Psoas muscle (tissue), 8 donors: ENCODE results near the gene CYBC1. TPM values are rescaled to one million over a fixed set of nuclear protein-coding genes. Genes with fewer than 3 reads are reported as not detected.

Source experiments
- ATAC-seq, 4 donors: fragments of 200-7000 bp; cut with Tn5 transposase; one replicate each; pipeline ENCODE4 v1.9.1; 2020; ENCODE audit warnings: moderate library complexity in 3 of 4, mild to moderate bottlenecking in 2 of 4
- DNase-seq, 2 donors: peaks; one replicate each; pipeline ENCODE4 v3.0.0-alpha.2; 2020
- H3K27ac ChIP-seq: fragments of 200-600 bp; one replicate; pipeline ENCODE4 v1.8.0; 2022
- H3K27me3 ChIP-seq, 3 donors: fragments of 200-600 bp in 1 of 3; one replicate each; pipeline versions ENCODE4 v1.6.1 to v1.8.0; 2013 to 2022; ENCODE audit warnings: low read length in 2 of 3, mild to moderate bottlenecking in 2 of 3, moderate library complexity in 1 of 3; ENCODE audit not compliant: insufficient read depth in 3 of 3
- H3K36me3 ChIP-seq, 2 donors: fragments of 200-600 bp in 1 of 2; one replicate each; pipeline versions ENCODE4 v1.6.1 to v1.8.0; 2013 to 2022; ENCODE audit warnings: low read depth in 1 of 2, mild to moderate bottlenecking in 1 of 2, moderate library complexity in 1 of 2; ENCODE audit not compliant: insufficient read depth in 1 of 2
- H3K4me1 ChIP-seq: fragments of 200-600 bp; one replicate; pipeline ENCODE4 v1.8.0; 2022
- H3K4me3 ChIP-seq: fragments of 200-600 bp; one replicate; pipeline ENCODE4 v1.8.0; 2022; ENCODE audit warnings: mild to moderate bottlenecking
- H3K9me3 ChIP-seq: fragments of 200-600 bp; one replicate; pipeline ENCODE4 v1.8.0; 2022
- WGBS, 3 donors: extraction: QIAGEN DNeasy Blood & Tissue Kit; methylation state at CpG; one replicate each; pipeline versions ENCODE4 v1.1.6 to v1.1.7; 2013; 5-methylcytosine and 5-hydroxymethylcytosine counted together
- intact Hi-C, 2 donors: fragments of 100-400 bp; cut with DNase I; formaldehyde crosslinking; loops; one replicate each; pipeline versions ENCODE4 v1.11.0 to v1.14.2; 2022
- polyA plus RNA-seq, 3 donors: library from polyadenylated mRNA; stranded (reverse); fragments of 200-250 nt; gene quantifications; one replicate each; pipeline ENCODE4 v1.2.3, GENCODE V29; 2013
- total RNA-seq, 4 donors: library from RNA; stranded (reverse); fragmentation: NEBNext Ultra II Directional in 2 of 4; extraction: Animal tissue kit (Norgen Biotek cat#: 25700) in 2 of 4; gene quantifications; one replicate each; pipeline versions ENCODE4 v1.2.1 to v1.2.4, GENCODE V29; 2021 to 2023
- TF ChIP-seq, protein P1 (sequence below): fragments of 200-600 bp; IDR thresholded peaks from one replicate; pipeline ENCODE4 v1.8.0; 2022; ENCODE audit warnings: antibody characterized with exemption
- donor health status: healthy with polysubstance abuse.
- donor health status: DM: no; HTN: no; CAD: no; lungs with moderate emphysema.
- donor health status: Bipolar disorder and iron deficiency.
- donor health status: healthy.
- donor health status: DM: yes; HTN: yes; CAD: no.
- donor health status: DM: no; HTN: no; CAD: no.
- donor health status: DM: no; HTN: no; CAD: no.
- donor health status: DM: yes; HTN: yes; CAD: no.

The CYBC1 gene
- total and polyA plus RNA-seq, 7 donors: 14.4 to 31.6 (median 19.1) TPM

DNA sequence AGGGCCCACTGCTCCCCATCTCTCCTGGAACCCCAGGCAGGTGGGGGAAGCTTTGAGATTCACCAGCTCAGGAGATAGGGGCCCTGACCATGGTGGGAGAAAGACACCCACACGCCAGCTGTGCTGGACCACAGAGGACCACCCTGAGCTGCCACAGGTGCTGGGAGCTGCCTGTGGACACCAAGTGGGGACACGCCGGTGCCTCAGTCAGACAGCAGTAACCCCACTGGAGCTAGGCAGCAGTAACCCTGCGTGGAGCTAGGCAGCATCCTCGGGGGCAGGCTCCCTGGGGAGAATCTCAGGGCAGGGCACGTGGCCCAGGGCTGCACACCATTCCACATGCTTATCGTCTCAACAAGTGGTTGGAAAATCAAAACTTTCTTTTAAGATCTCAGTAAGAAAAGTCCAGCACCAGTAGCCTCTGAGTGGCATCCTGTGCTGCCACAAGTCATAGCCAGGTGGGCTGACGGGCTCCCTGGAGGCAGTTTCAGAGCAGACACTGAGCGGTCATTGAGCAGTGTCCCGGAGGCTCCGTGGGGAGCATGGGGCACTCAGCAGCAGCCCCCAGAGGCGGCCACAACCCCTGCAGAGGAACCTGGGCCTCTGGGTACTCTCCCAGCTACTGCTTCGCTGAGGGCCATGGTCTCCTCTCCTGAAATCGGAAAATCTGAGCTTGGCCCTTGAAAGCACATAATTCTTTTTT is 40.4 kb downstream of the CYBC1 start:
- intact Hi-C loops: no loop called here
- no peak overlapping the region for H3K27ac ChIP-seq
- H3K9me3 ChIP-seq: no peaks in the 10 kb centered on the region
- no peaks in the 10 kb centered on the region for H3K27me3 ChIP-seq
- H3K36me3 ChIP-seq: peaks cover 0 to 34% of the 10 kb centered on the region in 2 donors
- TF ChIP-seq, protein P1, sequence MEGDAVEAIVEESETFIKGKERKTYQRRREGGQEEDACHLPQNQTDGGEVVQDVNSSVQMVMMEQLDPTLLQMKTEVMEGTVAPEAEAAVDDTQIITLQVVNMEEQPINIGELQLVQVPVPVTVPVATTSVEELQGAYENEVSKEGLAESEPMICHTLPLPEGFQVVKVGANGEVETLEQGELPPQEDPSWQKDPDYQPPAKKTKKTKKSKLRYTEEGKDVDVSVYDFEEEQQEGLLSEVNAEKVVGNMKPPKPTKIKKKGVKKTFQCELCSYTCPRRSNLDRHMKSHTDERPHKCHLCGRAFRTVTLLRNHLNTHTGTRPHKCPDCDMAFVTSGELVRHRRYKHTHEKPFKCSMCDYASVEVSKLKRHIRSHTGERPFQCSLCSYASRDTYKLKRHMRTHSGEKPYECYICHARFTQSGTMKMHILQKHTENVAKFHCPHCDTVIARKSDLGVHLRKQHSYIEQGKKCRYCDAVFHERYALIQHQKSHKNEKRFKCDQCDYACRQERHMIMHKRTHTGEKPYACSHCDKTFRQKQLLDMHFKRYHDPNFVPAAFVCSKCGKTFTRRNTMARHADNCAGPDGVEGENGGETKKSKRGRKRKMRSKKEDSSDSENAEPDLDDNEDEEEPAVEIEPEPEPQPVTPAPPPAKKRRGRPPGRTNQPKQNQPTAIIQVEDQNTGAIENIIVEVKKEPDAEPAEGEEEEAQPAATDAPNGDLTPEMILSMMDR: no peak
- peaks cover 10% of the 10 kb centered on the region for H3K4me1 ChIP-seq
- 84 to 88% (median 85%) methylated on average over 14 of the region's 14 CpGs for WGBS, 3 donors
- DNase-seq (no peak), ATAC-seq (no peak)
- no peak overlapping the region for H3K4me3 ChIP-seq

DNA sequence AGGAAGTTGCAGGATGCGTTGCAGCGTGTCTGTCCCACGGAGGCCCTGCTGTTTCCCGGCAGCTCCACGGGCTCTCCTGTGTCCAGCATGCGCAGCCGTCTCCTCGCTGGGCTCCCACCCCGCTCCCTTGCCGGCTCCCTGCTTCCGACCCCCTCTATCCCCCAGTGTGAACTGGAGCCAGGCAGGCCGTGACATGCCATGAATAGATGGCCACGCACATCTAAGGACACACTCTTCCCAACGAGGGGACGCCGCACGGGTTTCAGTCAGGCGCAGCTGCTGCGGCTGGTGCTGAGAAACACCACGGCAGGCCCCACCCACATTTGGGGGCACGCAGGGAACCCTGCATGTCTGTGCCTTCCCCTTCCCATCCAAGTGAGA is 41.6 kb downstream of the CYBC1 start:
- peaks cover 10% of the 10 kb centered on the region for H3K4me1 ChIP-seq
- peaks cover 0 to 42% of the 10 kb centered on the region in 2 donors for H3K36me3 ChIP-seq
- H3K9me3 ChIP-seq: no peaks in the 10 kb centered on the region
- H3K27ac ChIP-seq: no peak overlapping the region
- ATAC-seq: no peak
- TF ChIP-seq, protein P1: no peak
- intact Hi-C loops: no loop called here
- 82 to 91% (median 86%) methylated on average over 20 to 21 of the region's 21 CpGs for WGBS, 3 donors
- H3K4me3 ChIP-seq: no peak overlapping the region
- H3K27me3 ChIP-seq: no peaks in the 10 kb centered on the region
- no peak for DNase-seq

DNA sequence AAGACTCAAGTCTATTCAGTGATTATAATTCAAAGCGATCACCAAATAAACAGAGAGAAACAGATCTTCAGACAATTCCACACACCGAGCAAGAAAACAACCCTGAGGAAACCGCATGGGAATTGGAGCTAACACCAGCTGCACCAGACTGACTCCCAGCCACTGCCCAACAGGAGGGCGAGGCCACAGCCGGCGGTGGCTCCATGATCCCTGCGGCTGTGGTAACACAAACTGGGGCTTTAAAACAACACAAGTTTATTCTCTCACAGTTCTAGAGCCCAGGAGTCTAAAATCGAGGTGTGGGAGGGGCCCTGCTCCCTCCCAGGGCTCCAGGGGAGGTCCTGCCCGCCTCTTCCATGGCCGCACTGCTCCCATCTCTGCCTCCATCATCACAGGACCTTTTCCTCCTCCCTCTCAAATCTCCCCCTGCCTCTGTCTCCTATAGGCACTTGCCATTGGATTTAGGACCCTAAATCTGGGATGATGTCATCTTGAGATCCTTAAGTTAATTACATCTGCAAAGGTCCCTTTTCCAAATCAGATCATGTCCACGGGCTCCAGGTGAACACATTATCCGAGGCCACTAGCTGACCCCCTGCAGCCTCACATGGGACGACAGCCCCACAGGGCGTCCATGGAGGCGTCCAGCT is 42.1 kb downstream of the CYBC1 start:
- ATAC-seq: no peak
- peaks cover 0 to 42% of the 10 kb centered on the region in 2 donors for H3K36me3 ChIP-seq
- intact Hi-C loops: no loop called here
- H3K27me3 ChIP-seq: no peaks in the 10 kb centered on the region
- 73 to 84% (median 74%) methylated on average over 15 of the region's 15 CpGs for WGBS, 3 donors
- H3K4me1 ChIP-seq: peaks cover 10% of the 10 kb centered on the region
- H3K9me3 ChIP-seq: no peaks in the 10 kb centered on the region
- TF ChIP-seq, protein P1: no peak
- H3K27ac ChIP-seq: no peak overlapping the region
- H3K4me3 ChIP-seq: no peak overlapping the region
- DNase-seq: no peak

DNA sequence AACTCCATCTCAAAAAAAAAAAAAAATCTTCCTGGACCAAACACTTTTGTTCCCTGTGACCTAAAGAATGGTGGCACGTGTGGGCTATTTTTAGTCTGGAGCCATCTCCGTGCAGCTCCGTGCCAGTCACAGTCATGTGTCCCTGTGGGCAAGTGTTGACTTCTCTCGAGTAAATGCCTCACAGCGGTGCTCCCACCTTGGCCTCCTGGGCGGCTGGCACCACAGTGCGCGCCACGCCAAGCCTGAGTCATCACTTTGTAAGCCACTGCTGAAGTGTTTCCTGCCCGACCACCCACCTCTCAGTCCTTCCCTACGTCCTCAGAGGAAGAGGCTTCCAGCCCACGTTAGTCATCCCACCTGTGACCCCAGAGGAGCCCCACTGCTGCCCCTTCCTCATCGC is 43.3 kb downstream of the CYBC1 start:
- Histone ChIP-seq H3K36me3 (peaks cover 0 to 45% of the 10 kb centered on the region in 2 donors), H3K27ac (peak overlapping the region; percentile 81), H3K4me3 (no peak overlapping the region), H3K27me3 (no peaks in the 10 kb centered on the region), H3K4me1 (peaks cover 10% of the 10 kb centered on the region), H3K9me3 (no peaks in the 10 kb centered on the region)
- peak; percentile 96 to 98 (median 97) for ATAC-seq
- DNase-seq: peak; percentile 48 to 85
- WGBS, 3 donors: 38 to 47% (median 38%) methylated on average over 13 of the region's 13 CpGs
- TF ChIP-seq, protein P1: no peak
- intact Hi-C loops: no loop called here
